ENCODE data around the gene OSBPL9. TPM values are rescaled to one million over a fixed set of nuclear protein-coding genes. Genes with fewer than 3 reads are reported as not detected.

Gene OSBPL9
- total RNA-seq, 1 experiment from 2014 or later = 52.6 TPM

DNA sequence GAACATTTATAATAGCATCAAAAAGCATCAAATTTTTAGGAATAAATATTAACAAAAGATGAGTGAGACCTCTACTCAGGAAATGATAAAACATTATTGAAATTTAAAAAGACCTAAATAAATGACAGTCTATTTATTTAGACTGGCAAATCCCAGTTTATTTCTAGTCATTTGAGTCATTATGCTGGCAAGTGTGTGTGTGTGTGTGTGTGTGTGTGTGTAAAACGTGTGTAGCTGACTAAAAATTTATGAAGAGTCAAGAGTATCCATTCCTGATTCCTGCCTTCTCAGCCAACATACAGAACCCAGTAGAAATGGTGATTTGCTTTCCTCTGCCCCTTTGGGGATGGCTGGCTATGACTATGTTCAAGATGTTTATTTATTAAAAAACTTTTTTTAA lies 46.2 kb downstream of the OSBPL9 start:
- ATAC-seq = no peak
- ChIA-PET CTCF (no interaction called here), POLR2A (no interaction called here), RAD21 (ENCODE audit: low non-redundant PET in 1 of 2, low total read pairs in 2 of 2, uncharacterized antibody in 2 of 2, unreplicated experiment in 2 of 2) (no interaction called here)
- H3K36me3 ChIP-seq (ENCODE audit: control insufficient read depth in 1 of 2, insufficient read depth in 2 of 2, low read length in 2 of 2) = no peaks in the 10 kb centered on the region
- H3K4me3 ChIP-seq (replicated peaks in 1 of 2; ENCODE audit: low read depth in 1 of 2, low read length in 2 of 2) = no peak overlapping the region
- H3K9me2 ChIP-seq (ENCODE audit: insufficient read depth) = no peaks in the 10 kb centered on the region; the same call in 1 of the 2 replicates
- H3K27me3 ChIP-seq (ENCODE audit: insufficient read depth, low read length) = no peaks in the 10 kb centered on the region
- no peak overlapping the region for H3K4me2 ChIP-seq (ENCODE audit: low read length)
- BruUV-seq (replicated peaks) = no TSS peak
- no peaks in the 10 kb centered on the region for H4K20me1 ChIP-seq (ENCODE audit: insufficient read depth)
- no peaks in the 10 kb centered on the region for H3K9me3 ChIP-seq (ENCODE audit: control insufficient read depth in 1 of 2, insufficient read depth in 1 of 2, low read depth in 1 of 2, low read length in 2 of 2)
- H3K79me2 ChIP-seq (ENCODE audit: insufficient read depth, low read length) = no peaks in the 10 kb centered on the region; the same call in 1 of the 2 replicates
- TF ChIP-seq EZH2phosphoT487 (IDR thresholded peaks at IDR 0.05; ENCODE audit: borderline replicate concordance) (no peak), EGR1 (IDR thresholded peaks at IDR 0.05; ENCODE audit: low read depth) (no peak), POLR2AphosphoS5 (IDR thresholded peaks at IDR 0.05; ENCODE audit: low read depth, low read length) (no peak), CBX3 (IDR thresholded peaks at IDR 0.05; ENCODE audit: low read depth) (no peak), MAX (IDR thresholded peaks at IDR 0.05) (no peak), RAD21 (IDR thresholded peaks at IDR 0.05; ENCODE audit: low read depth) (no peak), REST (IDR thresholded peaks at IDR 0.05; ENCODE audit: low read depth) (no peak), EZH2 (IDR thresholded peaks at IDR 0.05) (no peak), SP1 (IDR thresholded peaks at IDR 0.05; ENCODE audit: low read depth) (no peak), FOSL1 (IDR thresholded peaks at IDR 0.05; ENCODE audit: low read depth) (no peak), CEBPB (IDR thresholded peaks at IDR 0.05; ENCODE audit: low read depth) (no peak), TCF7L2 (IDR thresholded peaks at IDR 0.05; ENCODE audit: borderline replicate concordance, extremely low read depth, insufficient read depth, insufficient read length) (no peak), SRF (IDR thresholded peaks at IDR 0.05; ENCODE audit: low read depth) (no peak), YY1 (IDR thresholded peaks at IDR 0.05; ENCODE audit: extremely low read depth, insufficient replicate concordance, low read depth, low read length) (no peak), SIN3A (IDR thresholded peaks at IDR 0.05; ENCODE audit: low read depth) (no peak), JUND (IDR thresholded peaks at IDR 0.05) (no peak), ELF1 (IDR thresholded peaks at IDR 0.05; ENCODE audit: borderline replicate concordance, low read depth) (no peak)
- TF ChIP-seq, protein P1, sequence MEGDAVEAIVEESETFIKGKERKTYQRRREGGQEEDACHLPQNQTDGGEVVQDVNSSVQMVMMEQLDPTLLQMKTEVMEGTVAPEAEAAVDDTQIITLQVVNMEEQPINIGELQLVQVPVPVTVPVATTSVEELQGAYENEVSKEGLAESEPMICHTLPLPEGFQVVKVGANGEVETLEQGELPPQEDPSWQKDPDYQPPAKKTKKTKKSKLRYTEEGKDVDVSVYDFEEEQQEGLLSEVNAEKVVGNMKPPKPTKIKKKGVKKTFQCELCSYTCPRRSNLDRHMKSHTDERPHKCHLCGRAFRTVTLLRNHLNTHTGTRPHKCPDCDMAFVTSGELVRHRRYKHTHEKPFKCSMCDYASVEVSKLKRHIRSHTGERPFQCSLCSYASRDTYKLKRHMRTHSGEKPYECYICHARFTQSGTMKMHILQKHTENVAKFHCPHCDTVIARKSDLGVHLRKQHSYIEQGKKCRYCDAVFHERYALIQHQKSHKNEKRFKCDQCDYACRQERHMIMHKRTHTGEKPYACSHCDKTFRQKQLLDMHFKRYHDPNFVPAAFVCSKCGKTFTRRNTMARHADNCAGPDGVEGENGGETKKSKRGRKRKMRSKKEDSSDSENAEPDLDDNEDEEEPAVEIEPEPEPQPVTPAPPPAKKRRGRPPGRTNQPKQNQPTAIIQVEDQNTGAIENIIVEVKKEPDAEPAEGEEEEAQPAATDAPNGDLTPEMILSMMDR (IDR thresholded peaks at IDR 0.05 in 2 of 3, conservative IDR thresholded peaks at IDR 0.05 in 1 of 3; ENCODE audit: borderline replicate concordance in 1 of 3, insufficient read depth in 1 of 3, low read depth in 2 of 3, low read length in 2 of 3) = no peak
- H2AFZ ChIP-seq (ENCODE audit: low read depth, low read length, poor library complexity, severe bottlenecking) = no peak overlapping the region
- H3K4me1 ChIP-seq (ENCODE audit: control insufficient read depth in 1 of 2, insufficient read depth in 2 of 2, low read length in 2 of 2) = peaks cover 12 to 19% of the 10 kb centered on the region in 2 experiments
- H3K9ac ChIP-seq (ENCODE audit: low read length) = no peak overlapping the region
- DNase-seq (ENCODE audit: low read depth, low spot score) = no peak
- intact Hi-C loops (cut with micrococcal nuclease) = no loop called here
- H3K27ac ChIP-seq (ENCODE audit: low read depth, low read length) = no peak overlapping the region
